Measurements from ENCODE around the gene CCDC85A. TPM values are rescaled to one million over a fixed set of nuclear protein-coding genes. Genes with fewer than 3 reads are reported as not detected.

The CCDC85A gene
- total RNA-seq, 1 donor from 2014 or later: 4.7 TPM

- Histone ChIP-seq H3K36me3 (no peaks in the 10 kb centered on the region), H3K27ac (no peak overlapping the region), H3K27me3 (no peaks in the 10 kb centered on the region), H3K9me3 (no peaks in the 10 kb centered on the region), H3K4me1 (no peaks in the 10 kb centered on the region), H3K4me3 (no peak overlapping the region)
- no peak for DNase-seq (ENCODE audit: extremely low spot score in 2 of 2)
- intact Hi-C loops (cut with DNase I): no loop called here
- no peak for TF ChIP-seq CTCF (IDR thresholded peaks at IDR 0.05)
- no peak for TF ChIP-seq POLR2AphosphoS5 (IDR thresholded peaks at IDR 0.05; ENCODE audit: insufficient read depth in 1 of 2, low read depth in 1 of 2)
- no peak for TF ChIP-seq POLR2A (IDR thresholded peaks at IDR 0.05)
Observed at GRCh38 chr2:56268856-56269255, 85.1 kb downstream of the CCDC85A start.

GRCh38 chr2:56271275-56271674, 87.5 kb downstream of the CCDC85A start:
- no peak overlapping the region for H3K27ac ChIP-seq
- no peak overlapping the region for H3K4me3 ChIP-seq
- no peaks in the 10 kb centered on the region for H3K36me3 ChIP-seq
- no peaks in the 10 kb centered on the region for H3K4me1 ChIP-seq
- no peak for TF ChIP-seq CTCF (IDR thresholded peaks at IDR 0.05)
- no peak for TF ChIP-seq POLR2AphosphoS5 (IDR thresholded peaks at IDR 0.05; ENCODE audit: insufficient read depth in 1 of 2, low read depth in 1 of 2)
- TF ChIP-seq POLR2A (IDR thresholded peaks at IDR 0.05): no peak
- no peak for DNase-seq (ENCODE audit: extremely low spot score in 2 of 2)
- intact Hi-C loops (cut with DNase I): no loop called here
- H3K9me3 ChIP-seq: no peaks in the 10 kb centered on the region
- no peaks in the 10 kb centered on the region for H3K27me3 ChIP-seq

- Histone ChIP-seq H3K36me3 (no peaks in the 10 kb centered on the region), H3K4me3 (no peak overlapping the region), H3K27ac (no peak overlapping the region), H3K4me1 (no peaks in the 10 kb centered on the region), H3K27me3 (no peaks in the 10 kb centered on the region), H3K9me3 (no peaks in the 10 kb centered on the region)
- DNase-seq (ENCODE audit: extremely low spot score in 2 of 2): no peak
- intact Hi-C loops (cut with DNase I): no loop called here
- TF ChIP-seq POLR2AphosphoS5 (IDR thresholded peaks at IDR 0.05; ENCODE audit: insufficient read depth in 1 of 2, low read depth in 1 of 2): no peak
- TF ChIP-seq POLR2A (IDR thresholded peaks at IDR 0.05): no peak
- TF ChIP-seq CTCF (IDR thresholded peaks at IDR 0.05): no peak
Observed at GRCh38 chr2:56285224-56285623, 101.4 kb downstream of the CCDC85A start.

- no peaks in the 10 kb centered on the region for H3K9me3 ChIP-seq
- H3K36me3 ChIP-seq: no peaks in the 10 kb centered on the region
- no peaks in the 10 kb centered on the region for H3K27me3 ChIP-seq
- TF ChIP-seq CTCF (IDR thresholded peaks at IDR 0.05) (no peak), POLR2A (IDR thresholded peaks at IDR 0.05) (no peak)
- no peak overlapping the region for H3K27ac ChIP-seq
- intact Hi-C loops (cut with DNase I): no loop called here
- no peak for DNase-seq (ENCODE audit: extremely low spot score in 2 of 2)
- no peak overlapping the region for H3K4me3 ChIP-seq
- no peaks in the 10 kb centered on the region for H3K4me1 ChIP-seq
Observed at GRCh38 chr2:56286936-56287335, 103.1 kb downstream of the CCDC85A start.

- intact Hi-C loops (cut with DNase I): no loop called here
Observed at GRCh38 chr2:56287508-56287907, 103.7 kb downstream of the CCDC85A start.

More at GRCh38 chr2:56287508-56287907, 103.7 kb downstream of the CCDC85A start:
- no peak for DNase-seq (ENCODE audit: extremely low spot score in 2 of 2)
- H3K36me3 ChIP-seq: no peaks in the 10 kb centered on the region
- H3K4me1 ChIP-seq: no peaks in the 10 kb centered on the region
- TF ChIP-seq CTCF (IDR thresholded peaks at IDR 0.05): no peak
- TF ChIP-seq POLR2A (IDR thresholded peaks at IDR 0.05): no peak
- TF ChIP-seq POLR2AphosphoS5 (IDR thresholded peaks at IDR 0.05; ENCODE audit: insufficient read depth in 1 of 2, low read depth in 1 of 2): no peak
- H3K9me3 ChIP-seq: no peaks in the 10 kb centered on the region
- no peak overlapping the region for H3K4me3 ChIP-seq
- no peaks in the 10 kb centered on the region for H3K27me3 ChIP-seq
- H3K27ac ChIP-seq: no peak overlapping the region

Measured in vagina (tissue), 2 donors.